ENCODE measurements around the gene ADD3.
"Not testable (repeated sequence)": the region's sequence is repeated elsewhere in the genome, so short reads cannot be mapped to it uniquely, and the experiment has no call there.

The ADD3 gene

GRCh38 chr10:110113670-110114337, 106.0 kb downstream of the ADD3 start:
- ChIA-PET POLR2A (no interaction called here), CTCF (no interaction called here)
- TF ChIP-seq ZNF521 (tag by site-specific recombination; IDR thresholded peaks at IDR 0.05) (no peak), ZNF621 (tag by site-specific recombination; IDR thresholded peaks at IDR 0.05) (no peak), ZFP37 (tag by site-specific recombination; IDR thresholded peaks at IDR 0.05) (no peak), ZNF394 (tag by site-specific recombination; IDR thresholded peaks at IDR 0.05; ENCODE audit: borderline replicate concordance) (no peak), ZNF426 (tag by site-specific recombination; IDR thresholded peaks at IDR 0.05) (no peak), ZNF777 (tag by site-specific recombination; IDR thresholded peaks at IDR 0.05; ENCODE audit: borderline replicate concordance) (no peak), YY1 (tag by site-specific recombination; IDR thresholded peaks at IDR 0.05) (no peak)
- TF ChIP-seq, protein P1, sequence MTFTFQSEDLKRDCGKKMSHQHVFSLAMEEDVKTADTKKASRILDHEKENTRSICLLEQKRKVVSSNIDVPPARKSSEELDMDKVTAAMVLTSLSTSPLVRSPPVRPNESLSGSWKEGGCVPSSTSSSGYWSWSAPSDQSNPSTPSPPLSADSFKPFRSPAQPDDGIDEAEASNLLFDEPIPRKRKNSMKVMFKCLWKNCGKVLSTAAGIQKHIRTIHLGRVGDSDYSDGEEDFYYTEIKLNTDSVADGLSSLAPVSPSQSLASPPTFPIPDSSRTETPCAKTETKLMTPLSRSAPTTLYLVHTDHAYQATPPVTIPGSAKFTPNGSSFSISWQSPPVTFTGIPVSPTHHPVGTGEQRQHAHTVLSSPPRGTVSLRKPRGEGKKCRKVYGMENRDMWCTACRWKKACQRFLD (tag by site-specific recombination; IDR thresholded peaks at IDR 0.05): no peak
- Histone ChIP-seq H3K9me3 (ENCODE audit: control insufficient read depth, insufficient read depth, low read depth, low read length) (no peaks in the 10 kb centered on the region), H3K27ac (ENCODE audit: extremely low read depth, low read depth, low read length) (no peak overlapping the region), H3K4me3 (ENCODE audit: low read depth, low read length) (no peak overlapping the region), H3K4me1 (ENCODE audit: control insufficient read depth, insufficient read depth, low read length) (no peaks in the 10 kb centered on the region), H3K36me3 (ENCODE audit: control insufficient read depth in 2 of 2, insufficient read depth in 1 of 2, low read length in 2 of 2) (peaks cover 55 to 62% of the 10 kb centered on the region in 2 experiments)

DNA sequence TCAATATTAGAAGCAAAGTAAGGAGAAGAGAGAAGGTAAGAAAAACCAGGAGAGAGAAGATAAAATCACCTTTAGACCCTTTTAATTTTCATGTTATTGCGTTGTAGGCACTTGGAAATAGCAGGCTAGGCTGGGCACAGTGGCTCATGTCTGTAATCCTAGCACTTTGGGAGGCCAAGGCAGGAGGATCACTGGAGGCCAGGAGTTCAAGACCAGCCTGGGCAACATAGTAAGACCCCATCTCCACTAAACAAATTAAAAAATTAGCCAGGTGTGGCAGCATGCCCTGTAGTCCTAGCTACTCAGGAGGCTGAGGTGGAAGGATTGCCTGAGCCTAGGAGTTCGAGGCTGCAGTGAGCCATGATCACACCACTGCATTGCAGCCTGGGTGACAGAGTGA, 106.9 kb downstream of the ADD3 start:
- TF ChIP-seq ZNF121 (tag by site-specific recombination; IDR thresholded peaks at IDR 0.05): peak; percentile 69; the same call in 1 of the 2 replicates
- H3K9me3 ChIP-seq (ENCODE audit: control insufficient read depth, insufficient read depth, low read depth, low read length); H3K27ac ChIP-seq (ENCODE audit: extremely low read depth, low read depth, low read length); CTCF ChIA-PET; H3K4me1 ChIP-seq (ENCODE audit: control insufficient read depth, insufficient read depth, low read length); H3K4me3 ChIP-seq (ENCODE audit: low read depth, low read length); POLR2A ChIA-PET: not testable (repeated sequence)
- peaks cover 64 to 71% of the 10 kb centered on the region in 2 experiments for H3K36me3 ChIP-seq (ENCODE audit: control insufficient read depth in 2 of 2, insufficient read depth in 1 of 2, low read length in 2 of 2)

DNA sequence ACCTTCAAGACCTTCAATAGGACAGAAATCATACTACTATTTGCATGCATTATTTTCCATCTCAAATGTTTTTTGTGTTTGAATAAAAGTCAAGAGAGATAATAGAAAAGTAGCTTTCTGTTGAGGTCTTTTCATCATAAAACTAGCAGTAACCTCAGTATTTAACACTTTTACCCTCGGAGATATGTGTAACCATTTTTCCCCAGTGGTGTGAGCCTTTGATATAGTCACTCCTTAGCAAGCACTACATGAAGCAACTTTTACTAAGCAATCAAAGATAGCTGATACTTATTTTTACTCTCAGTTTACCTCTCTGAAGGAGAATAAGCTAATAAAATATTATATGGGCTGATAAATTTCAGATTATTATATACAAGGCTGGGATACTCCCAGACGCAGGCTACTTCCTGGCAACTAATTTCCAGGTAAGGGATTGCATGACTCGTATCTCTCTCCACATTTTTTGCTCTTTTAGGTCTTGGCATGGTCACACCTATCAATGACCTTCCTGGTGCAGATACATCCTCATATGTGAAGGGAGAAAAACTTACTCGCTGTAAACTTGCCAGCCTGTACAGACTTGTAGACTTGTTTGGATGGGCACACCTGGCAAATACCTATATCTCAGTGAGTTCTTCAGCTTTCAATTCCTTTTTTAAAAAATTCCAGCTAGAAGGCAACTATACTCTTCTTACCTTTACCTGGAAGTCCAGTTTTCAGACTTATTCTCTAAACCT, 108.2 kb downstream of the ADD3 start:
- Histone ChIP-seq H3K27ac (ENCODE audit: extremely low read depth, low read depth, low read length) (no peak overlapping the region), H3K4me1 (ENCODE audit: control insufficient read depth, insufficient read depth, low read length) (no peaks in the 10 kb centered on the region), H3K36me3 (ENCODE audit: control insufficient read depth in 2 of 2, insufficient read depth in 1 of 2, low read length in 2 of 2) (peaks cover 64 to 72% of the 10 kb centered on the region in 2 experiments), H3K9me3 (ENCODE audit: control insufficient read depth, insufficient read depth, low read depth, low read length) (no peaks in the 10 kb centered on the region), H3K4me3 (ENCODE audit: low read depth, low read length) (no peak overlapping the region)
- TF ChIP-seq, protein P2, sequence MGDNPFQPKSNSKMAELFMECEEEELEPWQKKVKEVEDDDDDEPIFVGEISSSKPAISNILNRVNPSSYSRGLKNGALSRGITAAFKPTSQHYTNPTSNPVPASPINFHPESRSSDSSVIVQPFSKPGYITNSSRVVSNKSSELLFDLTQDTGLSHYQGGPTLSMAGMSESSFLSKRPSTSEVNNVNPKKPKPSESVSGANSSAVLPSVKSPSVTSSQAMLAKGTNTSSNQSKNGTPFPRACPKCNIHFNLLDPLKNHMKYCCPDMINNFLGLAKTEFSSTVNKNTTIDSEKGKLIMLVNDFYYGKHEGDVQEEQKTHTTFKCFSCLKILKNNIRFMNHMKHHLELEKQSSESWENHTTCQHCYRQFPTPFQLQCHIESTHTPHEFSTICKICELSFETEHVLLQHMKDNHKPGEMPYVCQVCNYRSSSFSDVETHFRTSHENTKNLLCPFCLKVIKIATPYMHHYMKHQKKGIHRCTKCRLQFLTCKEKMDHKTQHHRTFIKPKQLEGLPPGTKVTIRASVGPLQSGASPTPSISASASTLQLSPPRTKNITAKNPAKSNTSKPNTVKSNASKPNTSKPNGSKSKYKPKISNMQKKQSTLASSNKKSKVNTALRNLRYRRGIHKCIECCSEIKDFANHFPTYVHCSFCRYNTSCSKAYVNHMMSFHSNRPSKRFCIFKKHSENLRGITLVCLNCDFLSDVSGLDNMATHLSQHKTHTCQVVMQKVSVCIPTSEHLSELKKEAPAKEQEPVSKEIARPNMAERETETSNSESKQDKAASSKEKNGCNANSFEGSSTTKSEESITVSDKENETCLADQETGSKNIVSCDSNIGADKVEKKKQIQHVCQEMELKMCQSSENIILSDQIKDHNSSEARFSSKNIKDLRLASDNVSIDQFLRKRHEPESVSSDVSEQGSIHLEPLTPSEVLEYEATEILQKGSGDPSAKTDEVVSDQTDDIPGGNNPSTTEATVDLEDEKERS (tag by site-specific recombination; IDR thresholded peaks at IDR 0.05): no peak
- no peak for TF ChIP-seq ZNF692 (tag by site-specific recombination; IDR thresholded peaks at IDR 0.05)
- no peak for TF ChIP-seq ZNF394 (tag by site-specific recombination; IDR thresholded peaks at IDR 0.05; ENCODE audit: borderline replicate concordance)
- no peak for TF ChIP-seq ZNF433 (tag by site-specific recombination; IDR thresholded peaks at IDR 0.05; ENCODE audit: low read depth)
- no peak for TF ChIP-seq KLF1 (tag by site-specific recombination; IDR thresholded peaks at IDR 0.05)
- no peak for TF ChIP-seq GLI4 (tag by site-specific recombination; IDR thresholded peaks at IDR 0.05)
- TF ChIP-seq KLF7 (tag by site-specific recombination; IDR thresholded peaks at IDR 0.05; ENCODE audit: borderline replicate concordance): no peak
- no peak for TF ChIP-seq ZNF596 (tag by site-specific recombination; IDR thresholded peaks at IDR 0.05)
- no peak for TF ChIP-seq ZNF624 (tag by site-specific recombination; IDR thresholded peaks at IDR 0.05)
- no peak for TF ChIP-seq ZNF426 (tag by site-specific recombination; IDR thresholded peaks at IDR 0.05)
- TF ChIP-seq, protein P3, sequence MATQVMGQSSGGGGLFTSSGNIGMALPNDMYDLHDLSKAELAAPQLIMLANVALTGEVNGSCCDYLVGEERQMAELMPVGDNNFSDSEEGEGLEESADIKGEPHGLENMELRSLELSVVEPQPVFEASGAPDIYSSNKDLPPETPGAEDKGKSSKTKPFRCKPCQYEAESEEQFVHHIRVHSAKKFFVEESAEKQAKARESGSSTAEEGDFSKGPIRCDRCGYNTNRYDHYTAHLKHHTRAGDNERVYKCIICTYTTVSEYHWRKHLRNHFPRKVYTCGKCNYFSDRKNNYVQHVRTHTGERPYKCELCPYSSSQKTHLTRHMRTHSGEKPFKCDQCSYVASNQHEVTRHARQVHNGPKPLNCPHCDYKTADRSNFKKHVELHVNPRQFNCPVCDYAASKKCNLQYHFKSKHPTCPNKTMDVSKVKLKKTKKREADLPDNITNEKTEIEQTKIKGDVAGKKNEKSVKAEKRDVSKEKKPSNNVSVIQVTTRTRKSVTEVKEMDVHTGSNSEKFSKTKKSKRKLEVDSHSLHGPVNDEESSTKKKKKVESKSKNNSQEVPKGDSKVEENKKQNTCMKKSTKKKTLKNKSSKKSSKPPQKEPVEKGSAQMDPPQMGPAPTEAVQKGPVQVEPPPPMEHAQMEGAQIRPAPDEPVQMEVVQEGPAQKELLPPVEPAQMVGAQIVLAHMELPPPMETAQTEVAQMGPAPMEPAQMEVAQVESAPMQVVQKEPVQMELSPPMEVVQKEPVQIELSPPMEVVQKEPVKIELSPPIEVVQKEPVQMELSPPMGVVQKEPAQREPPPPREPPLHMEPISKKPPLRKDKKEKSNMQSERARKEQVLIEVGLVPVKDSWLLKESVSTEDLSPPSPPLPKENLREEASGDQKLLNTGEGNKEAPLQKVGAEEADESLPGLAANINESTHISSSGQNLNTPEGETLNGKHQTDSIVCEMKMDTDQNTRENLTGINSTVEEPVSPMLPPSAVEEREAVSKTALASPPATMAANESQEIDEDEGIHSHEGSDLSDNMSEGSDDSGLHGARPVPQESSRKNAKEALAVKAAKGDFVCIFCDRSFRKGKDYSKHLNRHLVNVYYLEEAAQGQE (tag by site-specific recombination; IDR thresholded peaks at IDR 0.05): no peak
- TF ChIP-seq ZNF830 (tag by site-specific recombination; IDR thresholded peaks at IDR 0.05; ENCODE audit: low read depth): no peak
- no peak for TF ChIP-seq TCF7L2 (IDR thresholded peaks at IDR 0.05; ENCODE audit: borderline replicate concordance, low read depth, low read length)
- CTCF ChIA-PET: interaction anchor here (0.7 to 0.9 kb wide), 2 partner anchors 14 to 232 kb away, joined by 3 to 4 read pairs; no protein-coding TSS in a partner anchor
- POLR2A ChIA-PET: no interaction called here

Measured in HEK293 (cell line).